K562 (cell line): ENCODE results near the gene ERMP1. TPM values are rescaled to one million over a fixed set of nuclear protein-coding genes. Genes with fewer than 3 reads are reported as not detected.

Experiments
- ATF7 ChIP-seq: fragments of 450-650 bp; IDR thresholded peaks from 2 replicates; pipeline ENCODE4 v1.7.1; 2014; ENCODE audit warnings: mild to moderate bottlenecking, moderate library complexity
- ETS2 ChIP-seq: IDR thresholded peaks from 2 replicates; pipeline ENCODE4 v1.6.1; 2016; ENCODE audit warnings: borderline replicate concordance, missing genetic modification characterization, mild to moderate bottlenecking, moderate library complexity, missing compliant biosample characterization; ENCODE audit not compliant: poor library complexity, severe bottlenecking
- HDAC3 ChIP-seq: fragments of 450-650 bp; IDR thresholded peaks from 2 replicates; pipeline ENCODE4 v1.6.1; 2018; ENCODE audit warnings: borderline replicate concordance, mild to moderate bottlenecking, moderate library complexity; ENCODE audit not compliant: partially characterized antibody
- MCM5 ChIP-seq: fragments of 450-650 bp; IDR thresholded peaks from 2 replicates; pipeline ENCODE4 v1.6.1; 2016; ENCODE audit warnings: low read depth
- SMAD3 ChIP-seq: fragments of 450-650 bp; formaldehyde crosslinking; conservative IDR thresholded peaks from 2 replicates; pipeline ENCODE4 v1.4.0; 2020; ENCODE audit warnings: mild to moderate bottlenecking
- ZEB2 ChIP-seq: fragments of 450-650 bp; IDR thresholded peaks from 2 replicates; pipeline ENCODE4 v1.6.1; 2016
- ZNF197 ChIP-seq: fragments of 200-800 bp; sonication (Bioruptor generic); IDR thresholded peaks from 2 replicates; pipeline ENCODE4 v1.6.1; 2016; ENCODE audit warnings: low read depth, missing genetic modification characterization, missing compliant biosample characterization
- polyA plus RNA-seq, 8 experiments: library from polyadenylated mRNA; depleted of rRNA in 4 of 8; stranded (reverse) in 5 of 8; unstranded in 3 of 8; fragments of >200 nt; fragmentation: Nextera tagmentation in 2 of 8; fragmentation: Illumina TruSeq in 1 of 8; extraction: Ambion mirVana in 2 of 8; extraction: Trizol in 1 of 8; gene quantifications; 2 replicates each; pipeline versions ENCODE4 v1.2.1 to v1.2.3, GENCODE V29; 2011 to 2014; ENCODE audit warnings: inconsistent platforms in 1 of 8, missing spikeins in 1 of 8
- total RNA-seq, 7 experiments: library from RNA; depleted of rRNA in 6 of 7; stranded (reverse); fragments of >200 nt in 6 of 7; fragmentation: Illumina TruSeq in 2 of 7; extraction: Trizol in 2 of 7; gene quantifications; 2 replicates each; pipeline versions ENCODE4 v1.2.1 to v1.2.3, GENCODE V29; 2011 to 2021; ENCODE audit warnings: low replicate concordance in 1 of 7
- TF ChIP-seq, protein P1 (sequence below): fragments of 450-650 bp; IDR thresholded peaks from 2 replicates; pipeline ENCODE4 v1.6.1; 2014; ENCODE audit warnings: low read depth, mild to moderate bottlenecking, moderate library complexity, borderline replicate concordance
- TF ChIP-seq, protein P2 (sequence below), 2 experiments: IDR thresholded peaks in 1 of 2; conservative IDR thresholded peaks in 1 of 2; 2 replicates each; pipeline ENCODE4 v1.6.1; 2016; ENCODE audit warnings: low read depth in 2 of 2, mild to moderate bottlenecking in 1 of 2, missing compliant biosample characterization in 1 of 2, missing genetic modification characterization in 1 of 2, moderate library complexity in 1 of 2
- TF ChIP-seq, protein P3 (sequence below): sonication (generic); formaldehyde crosslinking; IDR thresholded peaks from 2 replicates; pipeline ENCODE4 v1.8.0; 2022; ENCODE audit warnings: mild to moderate bottlenecking, missing genetic modification reagents, borderline replicate concordance

Gene ERMP1
- total and polyA plus RNA-seq, 9 of the 15 experiments (the other 6 are each of a cell fraction or from before 2014, with no cell fraction given) = 2.5 to 26.3 (median 12.6) TPM

DNA sequence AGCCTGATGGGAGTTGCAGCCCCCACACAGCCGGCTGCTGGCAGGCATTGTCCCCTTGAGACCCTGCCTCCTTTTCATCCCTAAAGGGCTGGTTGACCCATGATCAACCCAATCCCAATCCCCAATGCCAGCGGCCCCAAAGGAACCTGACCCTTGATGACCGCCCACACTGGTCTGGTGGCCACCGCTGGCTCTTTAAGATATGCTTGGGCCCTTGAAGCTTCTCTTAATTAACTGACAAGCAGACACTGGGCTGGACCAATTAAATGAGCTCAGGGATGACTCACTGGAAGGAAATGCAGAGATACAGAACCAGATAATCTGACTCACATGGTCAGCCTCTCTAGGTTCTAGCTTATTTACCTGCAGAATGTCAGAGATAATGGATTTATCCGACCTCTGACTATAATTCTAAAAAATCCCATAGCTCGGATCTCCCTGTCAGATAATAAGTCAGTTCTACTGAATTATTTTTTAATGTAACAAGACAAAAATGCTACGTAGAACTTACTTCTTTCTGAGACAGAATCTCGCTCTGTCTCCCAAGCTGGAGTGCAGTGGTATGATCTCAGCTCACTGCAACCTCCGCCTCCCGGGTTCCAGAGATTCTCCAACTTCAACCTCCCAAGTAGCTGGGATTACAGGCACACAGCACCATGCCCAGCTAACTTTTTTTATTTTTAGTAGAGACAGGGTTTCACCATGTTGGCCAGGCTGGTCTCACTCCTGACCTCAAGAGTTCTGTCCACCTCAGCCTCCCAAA lies 46.7 kb upstream of the ERMP1 start (continued):
- TF ChIP-seq, protein P1, sequence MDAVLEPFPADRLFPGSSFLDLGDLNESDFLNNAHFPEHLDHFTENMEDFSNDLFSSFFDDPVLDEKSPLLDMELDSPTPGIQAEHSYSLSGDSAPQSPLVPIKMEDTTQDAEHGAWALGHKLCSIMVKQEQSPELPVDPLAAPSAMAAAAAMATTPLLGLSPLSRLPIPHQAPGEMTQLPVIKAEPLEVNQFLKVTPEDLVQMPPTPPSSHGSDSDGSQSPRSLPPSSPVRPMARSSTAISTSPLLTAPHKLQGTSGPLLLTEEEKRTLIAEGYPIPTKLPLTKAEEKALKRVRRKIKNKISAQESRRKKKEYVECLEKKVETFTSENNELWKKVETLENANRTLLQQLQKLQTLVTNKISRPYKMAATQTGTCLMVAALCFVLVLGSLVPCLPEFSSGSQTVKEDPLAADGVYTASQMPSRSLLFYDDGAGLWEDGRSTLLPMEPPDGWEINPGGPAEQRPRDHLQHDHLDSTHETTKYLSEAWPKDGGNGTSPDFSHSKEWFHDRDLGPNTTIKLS = peak; percentile 52; the same call in 1 of the 2 replicates
- TF ChIP-seq MCM5 (no peak), ATF7 (peak; percentile 92), SMAD3 (CRISPR knock-in tag) (no peak), ZNF197 (CRISPR knock-in tag) (no peak), ETS2 (no peak), ZEB2 (peak; percentile 79), HDAC3 (peak; percentile 61)
- TF ChIP-seq, protein P2, sequence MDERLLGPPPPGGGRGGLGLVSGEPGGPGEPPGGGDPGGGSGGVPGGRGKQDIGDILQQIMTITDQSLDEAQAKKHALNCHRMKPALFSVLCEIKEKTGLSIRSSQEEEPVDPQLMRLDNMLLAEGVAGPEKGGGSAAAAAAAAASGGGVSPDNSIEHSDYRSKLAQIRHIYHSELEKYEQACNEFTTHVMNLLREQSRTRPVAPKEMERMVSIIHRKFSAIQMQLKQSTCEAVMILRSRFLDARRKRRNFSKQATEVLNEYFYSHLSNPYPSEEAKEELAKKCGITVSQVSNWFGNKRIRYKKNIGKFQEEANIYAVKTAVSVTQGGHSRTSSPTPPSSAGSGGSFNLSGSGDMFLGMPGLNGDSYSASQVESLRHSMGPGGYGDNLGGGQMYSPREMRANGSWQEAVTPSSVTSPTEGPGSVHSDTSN (CRISPR knock-in tag; IDR thresholded peaks at IDR 0.05; ENCODE audit: low read depth) = no peak
- TF ChIP-seq, protein P2 (tag; conservative IDR thresholded peaks at IDR 0.05; ENCODE audit: low read depth) = peak; percentile 73
- TF ChIP-seq, protein P3, sequence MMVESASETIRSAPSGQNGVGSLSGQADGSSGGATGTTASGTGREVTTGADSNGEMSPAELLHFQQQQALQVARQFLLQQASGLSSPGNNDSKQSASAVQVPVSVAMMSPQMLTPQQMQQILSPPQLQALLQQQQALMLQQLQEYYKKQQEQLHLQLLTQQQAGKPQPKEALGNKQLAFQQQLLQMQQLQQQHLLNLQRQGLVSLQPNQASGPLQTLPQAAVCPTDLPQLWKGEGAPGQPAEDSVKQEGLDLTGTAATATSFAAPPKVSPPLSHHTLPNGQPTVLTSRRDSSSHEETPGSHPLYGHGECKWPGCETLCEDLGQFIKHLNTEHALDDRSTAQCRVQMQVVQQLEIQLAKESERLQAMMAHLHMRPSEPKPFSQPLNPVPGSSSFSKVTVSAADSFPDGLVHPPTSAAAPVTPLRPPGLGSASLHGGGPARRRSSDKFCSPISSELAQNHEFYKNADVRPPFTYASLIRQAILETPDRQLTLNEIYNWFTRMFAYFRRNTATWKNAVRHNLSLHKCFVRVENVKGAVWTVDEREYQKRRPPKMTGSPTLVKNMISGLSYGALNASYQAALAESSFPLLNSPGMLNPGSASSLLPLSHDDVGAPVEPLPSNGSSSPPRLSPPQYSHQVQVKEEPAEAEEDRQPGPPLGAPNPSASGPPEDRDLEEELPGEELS (CRISPR knock-in tag) = no peak
